SKM-1 (cell line): ENCODE measurements around the gene ANKEF1.
"Not testable (repeated sequence)": the region's sequence is repeated elsewhere in the genome, so short reads cannot be mapped to it uniquely, and the experiment has no call there.

Source experiments
- DNase-seq: peaks from one replicate; lab custom pipeline; 2025; ENCODE audit not compliant: unreplicated experiment; lab: John Stamatoyannopoulos, UW

ANKEF1 gene

DNA sequence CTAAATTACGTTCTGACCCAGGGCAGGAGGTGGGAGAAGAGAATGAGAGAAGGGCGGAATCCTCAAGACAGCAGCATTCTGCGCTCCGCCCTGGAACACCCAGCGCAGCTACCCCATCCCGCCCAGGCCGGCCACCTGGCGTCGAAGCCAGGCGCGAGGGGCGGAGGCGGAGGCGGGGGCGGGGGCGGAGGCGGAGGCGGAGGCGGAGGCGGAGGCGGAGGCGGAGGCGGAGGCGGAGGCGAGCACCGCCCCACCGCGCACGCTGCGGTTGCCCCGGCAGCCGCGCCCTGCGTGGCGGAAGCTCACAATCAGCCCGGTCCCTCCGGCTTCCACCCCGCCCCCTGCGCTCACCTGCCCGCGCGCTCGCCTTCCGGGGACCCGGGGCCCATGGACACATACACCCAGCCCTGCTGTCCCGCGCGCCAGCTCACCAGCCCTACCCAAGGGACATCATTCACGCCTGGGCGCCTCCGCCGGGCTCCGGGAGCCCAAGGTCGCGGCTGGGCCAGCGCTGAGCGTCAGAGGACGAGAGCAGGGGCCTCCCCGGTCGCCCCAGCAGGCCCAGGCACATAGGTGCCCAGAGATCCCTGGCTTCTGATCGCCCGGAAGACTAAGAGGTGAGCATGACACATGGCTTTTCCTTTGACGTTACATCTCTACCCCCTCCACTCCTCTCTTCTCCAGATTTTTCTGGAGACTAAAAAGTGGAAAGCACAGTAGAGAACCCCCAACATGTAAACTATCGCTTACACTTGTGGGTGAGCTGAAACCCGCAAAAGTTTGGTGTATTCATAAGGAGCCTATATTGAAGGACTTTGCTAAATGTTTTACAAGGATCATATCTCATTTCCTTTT is at the start of gene ANKEF1:
TSS of gene ANKEF1 (plus strand) at position 271 of the 855 bp plus-strand sequence. CDS start 3,315 bp downstream, outside the sequence.
- DNase-seq, result no peak

DNA sequence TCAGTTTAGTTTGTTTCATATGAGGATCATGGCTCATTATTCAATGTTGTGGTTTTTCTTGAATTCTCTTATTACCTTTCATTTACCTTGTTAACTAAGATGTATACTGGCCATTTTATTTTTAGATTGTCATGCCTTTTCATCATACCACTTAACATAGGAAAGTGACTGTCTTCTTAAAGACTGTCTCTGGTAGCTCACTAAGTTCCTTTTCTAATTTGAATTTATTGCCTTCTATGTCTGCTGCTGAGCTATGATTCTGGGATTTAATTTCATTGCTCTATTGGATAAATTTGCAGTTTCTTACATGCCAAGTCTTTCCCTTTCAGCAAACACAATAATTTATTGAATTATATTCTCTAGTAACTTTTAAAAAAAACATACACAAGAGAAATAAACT is 49.5 kb upstream of the ANKEF1 start:
- DNase-seq, result no peak

DNA sequence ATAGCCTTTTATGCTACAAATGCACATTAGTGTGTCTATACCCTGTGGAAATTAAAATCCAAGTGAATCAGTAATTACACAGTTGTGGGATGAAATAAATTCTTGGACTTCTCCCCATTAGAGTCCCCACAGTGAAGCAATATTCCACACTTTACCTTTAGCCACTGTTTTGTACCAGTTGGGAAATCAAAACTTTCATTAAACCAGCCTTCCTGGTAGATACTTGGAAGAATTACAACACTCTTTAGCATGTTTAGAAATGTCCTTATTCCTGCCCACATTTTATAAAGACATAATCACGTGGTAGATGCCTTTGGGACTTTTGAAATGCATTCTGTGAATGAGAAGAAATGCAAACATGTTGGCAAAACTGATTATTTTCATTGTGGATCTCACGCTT is 49.0 kb upstream of the ANKEF1 start:
- DNase-seq, result no peak

- DNase-seq, result peak; percentile 41
These were observed 45.6 kb upstream of the ANKEF1 start for GRCh38 chr20:9989066-9989724.

- no peak for DNase-seq
These were observed 41.6 kb upstream of the ANKEF1 start for GRCh38 chr20:9993137-9993536.

DNA sequence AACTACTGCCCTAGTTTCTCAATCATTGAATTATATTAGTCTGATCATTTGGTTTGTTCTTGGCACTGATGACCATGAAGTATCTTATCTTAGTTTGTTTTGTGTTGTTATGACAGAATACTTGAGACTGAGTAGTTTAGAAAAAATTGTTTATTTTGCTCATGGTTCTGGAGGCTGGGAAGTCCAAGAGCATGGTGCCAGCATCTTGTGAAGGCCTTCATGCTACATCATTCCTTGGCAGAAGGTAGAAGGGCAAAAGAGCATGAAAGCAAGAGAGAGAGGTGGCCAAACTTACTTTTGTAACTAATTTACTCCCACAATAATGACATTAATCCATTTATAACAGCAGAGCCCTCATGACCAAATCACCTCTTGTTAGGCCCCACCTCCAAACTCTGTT is 40.1 kb upstream of the ANKEF1 start:
- no peak for DNase-seq

- DNase-seq, result no peak
These were observed 39.1 kb upstream of the ANKEF1 start for GRCh38 chr20:9995510-9996272.

DNA sequence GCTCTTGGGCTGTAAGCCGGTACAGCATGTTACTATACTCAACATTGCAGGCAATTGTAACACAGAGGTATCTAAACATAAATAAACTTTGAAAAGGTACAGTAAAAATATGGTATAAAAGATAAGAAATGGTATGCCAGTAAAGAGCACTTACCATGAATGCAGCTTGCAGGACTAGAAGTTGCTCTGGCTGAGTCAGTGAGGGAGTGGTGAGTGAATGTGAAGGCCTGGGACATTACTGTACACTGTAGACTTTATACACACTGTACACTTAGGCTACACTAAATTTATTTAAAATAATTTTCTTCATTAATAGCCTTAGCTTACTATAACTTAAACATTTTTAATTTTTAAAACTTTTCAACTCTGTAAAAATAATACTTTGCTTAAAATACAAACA is 37.8 kb upstream of the ANKEF1 start:
- no peak for DNase-seq

DNA sequence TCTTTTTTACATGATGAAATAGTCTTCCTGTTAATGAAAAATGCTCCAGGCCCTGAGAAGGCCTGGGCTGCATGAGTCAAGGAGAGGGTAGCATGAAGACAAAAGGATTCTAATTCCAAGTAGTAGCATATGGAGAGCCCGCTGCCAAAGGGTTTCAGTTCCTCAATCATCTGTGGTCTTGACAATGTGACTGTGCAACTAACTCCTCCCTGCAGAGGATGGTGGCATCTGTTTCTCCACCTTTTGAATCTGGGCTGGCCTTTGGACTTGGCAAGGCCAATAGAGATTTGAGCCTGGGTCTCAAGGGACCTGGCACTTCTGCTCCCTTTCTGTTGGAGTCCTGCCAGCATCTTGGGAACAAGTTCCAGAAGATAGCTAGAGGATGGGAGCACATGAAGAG is 35.1 kb upstream of the ANKEF1 start:
- peak; percentile 34 for DNase-seq

DNA sequence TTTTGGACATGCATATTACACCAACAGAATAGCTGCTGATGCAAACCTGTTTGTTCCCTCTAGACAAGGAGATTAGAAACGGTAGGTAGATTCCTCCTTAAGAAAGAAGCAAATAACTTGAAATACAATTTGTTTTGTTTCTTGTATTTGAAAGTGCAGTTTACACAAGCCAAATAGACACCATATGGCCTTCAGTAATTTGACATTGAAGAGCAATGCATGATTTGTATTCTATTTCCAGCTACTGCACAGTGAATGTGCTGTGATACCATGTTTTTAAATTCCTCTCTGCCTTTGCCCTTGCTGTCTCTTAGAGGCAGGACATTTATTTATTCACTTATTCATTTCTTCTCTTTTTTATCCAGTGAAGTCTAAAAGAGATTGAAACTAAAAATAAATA is 31.9 kb upstream of the ANKEF1 start:
- no peak for DNase-seq

DNA sequence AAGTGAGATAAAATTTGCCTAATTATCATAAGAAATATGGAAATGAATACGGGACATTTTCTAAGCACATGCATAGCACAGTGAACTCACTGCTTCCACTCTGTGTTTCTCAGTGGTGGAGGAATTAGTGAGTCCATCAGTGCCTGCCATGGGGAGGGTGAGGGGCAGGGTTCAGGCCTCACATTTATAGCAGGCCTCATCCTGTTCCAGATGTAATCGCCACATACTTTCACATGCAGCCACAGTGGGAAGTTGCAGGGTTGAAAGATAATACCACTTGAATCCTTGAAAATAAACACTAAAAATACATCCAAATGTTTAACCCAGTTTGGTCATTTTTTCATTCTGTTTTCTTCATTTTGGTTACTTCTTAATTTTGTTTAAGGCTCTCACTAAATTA is 29.9 kb upstream of the ANKEF1 start:
- no peak for DNase-seq

DNA sequence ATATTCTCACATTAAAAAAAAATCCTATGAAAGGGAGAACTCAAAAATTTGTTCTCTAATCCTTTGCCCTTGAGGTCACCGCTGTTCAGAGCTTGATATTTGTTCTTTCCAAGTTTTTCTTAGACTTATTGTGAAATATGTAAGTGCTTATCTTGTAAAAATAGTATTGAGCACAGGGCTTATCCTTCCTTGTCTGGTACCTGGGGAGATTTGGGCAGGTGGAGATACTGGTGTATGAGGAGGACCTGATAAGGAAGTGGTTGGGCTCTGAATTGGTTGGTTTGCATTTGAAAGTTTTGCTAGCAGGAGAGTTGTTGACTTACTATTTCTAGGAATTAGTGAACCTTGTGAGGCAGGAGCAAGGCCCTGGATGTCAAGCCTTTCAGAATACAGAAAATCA is 28.9 kb upstream of the ANKEF1 start:
- DNase-seq, result no peak

- DNase-seq, result no peak
These were observed 28.2 kb upstream of the ANKEF1 start for GRCh38 chr20:10006447-10007090.

GRCh38 chr20:10007158-10007557 is 27.6 kb upstream of the ANKEF1 start:
- no peak for DNase-seq

DNA sequence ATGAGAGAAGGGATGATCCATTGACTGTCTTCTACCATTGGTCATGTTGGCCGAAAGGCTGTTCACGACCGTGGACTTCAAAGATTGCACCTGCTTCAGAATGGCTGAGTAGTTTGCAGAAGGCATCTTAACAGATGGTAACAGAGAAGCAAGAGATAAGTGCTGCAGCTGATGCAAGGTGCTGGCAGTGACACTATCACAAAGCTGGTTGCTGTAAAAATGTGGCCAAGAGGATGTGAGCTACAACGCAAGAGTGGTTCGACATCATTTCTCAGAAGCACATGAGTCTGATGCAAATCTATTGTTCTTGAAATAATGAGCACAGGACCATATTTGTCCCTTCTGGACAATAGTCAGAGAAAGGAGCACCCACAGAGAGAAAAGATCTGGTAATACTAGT is 27.0 kb upstream of the ANKEF1 start:
- DNase-seq, result no peak

DNA sequence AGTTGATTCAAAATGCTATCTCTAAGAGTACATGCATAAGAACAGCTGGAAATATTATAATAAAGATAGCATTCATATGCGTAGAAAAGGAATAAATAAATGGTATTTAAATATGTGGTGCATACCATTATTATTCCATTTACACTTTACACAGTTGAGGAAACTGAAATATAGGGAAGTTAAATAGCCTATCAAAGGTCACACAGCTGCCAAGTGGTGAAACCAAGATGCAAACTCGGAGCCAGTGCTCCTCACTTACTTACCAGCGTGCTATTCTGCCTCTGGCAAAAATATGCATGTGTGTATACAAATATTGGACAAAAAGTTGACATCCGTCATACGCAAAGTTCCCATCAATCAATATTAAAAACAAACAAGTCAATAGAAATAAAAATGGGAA is 22.3 kb upstream of the ANKEF1 start:
- DNase-seq, result no peak

GRCh38 chr20:10014431-10014830 is 20.4 kb upstream of the ANKEF1 start:
- DNase-seq, result no peak

DNA sequence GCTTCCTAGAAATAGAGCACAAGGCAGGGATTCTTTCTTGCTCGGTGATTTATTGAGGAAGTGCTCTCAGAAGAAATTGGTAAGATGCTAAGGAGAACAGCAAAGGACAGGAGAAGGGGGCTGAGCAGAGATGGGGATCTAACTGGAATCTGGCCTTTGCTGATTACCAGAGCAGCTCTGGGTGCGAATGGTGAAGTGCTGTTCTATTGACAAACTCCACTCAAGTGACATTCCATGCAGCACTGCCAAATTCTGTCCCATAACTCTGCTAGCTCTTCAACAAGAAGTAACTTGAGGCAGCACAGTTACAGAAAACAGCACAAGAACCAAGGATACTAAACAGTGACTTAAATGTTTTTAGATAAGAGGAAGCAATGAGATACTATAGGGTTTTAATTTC is 13.8 kb upstream of the ANKEF1 start:
- DNase-seq, result no peak

DNA sequence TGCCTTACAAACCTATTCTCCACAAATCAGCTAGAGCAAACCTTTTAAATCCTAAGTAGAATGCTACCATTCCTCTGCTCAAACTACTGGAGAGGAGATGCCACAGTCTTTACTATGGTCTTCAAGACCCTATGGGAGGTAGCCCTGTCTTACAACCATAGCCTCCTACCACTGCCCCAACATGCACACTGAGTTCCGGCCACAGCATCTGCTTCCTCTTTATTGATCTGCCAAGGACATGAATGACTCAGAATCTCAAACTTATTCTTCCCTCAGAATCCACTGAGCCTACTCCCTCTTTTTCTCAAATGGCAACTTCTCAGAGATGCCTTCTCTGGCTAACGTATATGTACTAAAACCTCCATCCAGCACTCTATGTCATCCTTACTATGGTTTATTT is 12.2 kb upstream of the ANKEF1 start:
- no peak for DNase-seq

DNA sequence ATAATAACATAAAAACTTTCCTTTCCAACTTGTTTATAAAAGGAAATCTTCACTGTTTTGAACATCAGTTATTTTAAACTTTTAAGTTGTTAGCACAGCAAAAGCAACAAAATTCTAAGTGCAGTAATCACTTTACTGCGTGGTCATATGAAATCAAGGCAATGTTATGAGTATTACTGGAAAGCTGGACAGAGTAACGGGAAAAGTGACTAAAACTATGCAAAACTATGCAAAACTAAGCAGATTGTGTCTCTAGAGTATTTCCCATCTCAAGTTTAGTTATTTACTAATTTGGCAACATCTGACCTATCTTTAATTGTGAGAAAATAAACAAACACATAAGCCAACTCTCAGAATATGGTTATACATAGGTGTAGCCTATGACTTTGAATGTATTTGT is 10.9 kb upstream of the ANKEF1 start:
- no peak for DNase-seq

DNA sequence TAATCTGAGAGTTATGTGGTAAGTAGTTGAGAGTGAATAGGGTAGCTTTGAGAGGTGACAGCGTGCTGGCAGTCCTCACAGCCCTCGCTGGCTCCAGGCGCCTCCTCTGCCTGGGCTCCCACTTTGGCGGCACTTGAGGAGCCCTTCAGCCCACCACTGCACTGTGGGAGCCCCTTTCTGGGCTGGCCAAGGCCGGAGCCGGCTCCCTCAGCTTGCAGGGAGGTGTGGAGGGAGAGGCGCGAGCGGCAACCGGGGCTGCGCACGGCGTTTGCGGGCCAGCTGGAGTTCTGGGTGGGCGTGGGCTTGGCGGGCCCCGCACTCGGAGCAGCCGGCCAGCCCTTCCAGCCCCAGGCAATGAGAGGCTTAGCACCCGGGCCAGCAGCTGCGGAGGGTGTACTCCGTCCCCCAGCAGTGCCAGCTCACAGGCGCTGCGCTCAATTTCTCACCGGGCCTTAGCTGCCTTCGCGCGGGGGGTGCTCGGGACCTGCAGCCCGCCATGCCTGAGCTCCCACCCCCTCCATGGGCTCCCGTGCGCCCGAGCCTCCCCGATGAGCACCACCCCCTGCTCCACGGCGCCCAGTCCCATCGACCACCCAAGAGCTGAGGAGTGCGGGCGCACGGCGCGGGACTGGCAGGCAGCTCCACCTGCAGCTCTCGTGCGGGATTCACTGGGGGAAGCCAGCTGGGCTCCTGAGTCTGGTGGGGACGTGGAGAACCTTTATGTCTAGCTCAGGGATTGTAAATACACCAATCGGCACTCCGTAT is 3.2 kb upstream of the ANKEF1 start:
- DNase-seq, result not testable (repeated sequence)
